ENCODE measurements around the gene SYT14.
A peak's percentile ranks its signal among the peaks of the same experiment; 100 is the strongest.
"Not testable (repeated sequence)": the region's sequence is repeated elsewhere in the genome, so short reads cannot be mapped to it uniquely, and the experiment has no call there.

Gene SYT14

GRCh38 chr1:210123924-210124589, 186.0 kb downstream of the SYT14 start:
- no peak for DNase-seq

- DNase-seq = no peak
These were observed 186.7 kb downstream of the SYT14 start for GRCh38 chr1:210124736-210125135.

- no peak for DNase-seq
These were observed 187.1 kb downstream of the SYT14 start for GRCh38 chr1:210125143-210125542.

GRCh38 chr1:210129092-210129491, 191.1 kb downstream of the SYT14 start:
- DNase-seq = no peak

GRCh38 chr1:210129759-210130158, 191.7 kb downstream of the SYT14 start:
- DNase-seq = no peak

- no peak for DNase-seq
These were observed 194.6 kb downstream of the SYT14 start for GRCh38 chr1:210132582-210132981.

GRCh38 chr1:210143465-210144062, 205.5 kb downstream of the SYT14 start:
- DNase-seq = peak in 1 of 2 donors; percentile 27

GRCh38 chr1:210144736-210145135, 206.7 kb downstream of the SYT14 start:
- no peak for DNase-seq

- no peak for DNase-seq
These were observed 213.1 kb downstream of the SYT14 start for GRCh38 chr1:210151052-210151672.

GRCh38 chr1:210159211-210159610, 221.2 kb downstream of the SYT14 start:
- no peak for DNase-seq

- no peak for DNase-seq
These were observed 232.2 kb downstream of the SYT14 start for GRCh38 chr1:210170220-210170619.

- DNase-seq = no peak
These were observed 236.1 kb downstream of the SYT14 start for GRCh38 chr1:210174133-210174532.

GRCh38 chr1:210185063-210185462, 247.0 kb downstream of the SYT14 start:
- DNase-seq = no peak

- DNase-seq = not testable (repeated sequence)
These were observed 250.0 kb downstream of the SYT14 start for GRCh38 chr1:210187849-210188606.

- no peak for DNase-seq
These were observed 251.4 kb downstream of the SYT14 start for GRCh38 chr1:210189426-210189825.

GRCh38 chr1:210195635-210196160, 257.7 kb downstream of the SYT14 start:
- no peak for DNase-seq

GRCh38 chr1:210196266-210196665, 258.2 kb downstream of the SYT14 start:
- not testable (repeated sequence) for DNase-seq

GRCh38 chr1:210198840-210199239, 260.8 kb downstream of the SYT14 start:
- no peak for DNase-seq

GRCh38 chr1:210200124-210200736, 262.2 kb downstream of the SYT14 start:
- DNase-seq = no peak

- DNase-seq = no peak
These were observed 263.7 kb downstream of the SYT14 start for GRCh38 chr1:210201681-210202080.

GRCh38 chr1:210207597-210208450, 269.8 kb downstream of the SYT14 start:
- no peak for DNase-seq

GRCh38 chr1:210213335-210213734, 275.3 kb downstream of the SYT14 start:
- no peak for DNase-seq
